Liver (tissue), 9 donors: Measurements from ENCODE around the gene GATA5. TPM values are rescaled to one million over a fixed set of nuclear protein-coding genes. Genes with fewer than 3 reads are reported as not detected.

Experiments used
- DNase-seq: peaks from one replicate; pipeline ENCODE4 v3.0.0-alpha.2; 2017; ENCODE audit warnings: low spot score
- H3K27ac ChIP-seq, 2 donors: one replicate each; pipeline ENCODE4 v1.7.0; 2013; ENCODE audit warnings: inconsistent platforms in 2 of 2, low read length in 2 of 2, control low read depth in 1 of 2, low read depth in 1 of 2, mild to moderate bottlenecking in 1 of 2
- H3K27me3 ChIP-seq, 4 donors: one replicate each; pipeline versions ENCODE4 v1.6.1 to v1.7.0; 2013; ENCODE audit warnings: low read length in 3 of 4, inconsistent platforms in 1 of 4, mild to moderate bottlenecking in 1 of 4, moderate library complexity in 1 of 4; ENCODE audit not compliant: control insufficient read depth in 4 of 4, insufficient read depth in 4 of 4
- H3K36me3 ChIP-seq, 4 donors: one replicate each; pipeline versions ENCODE4 v1.6.1 to v1.7.0; 2013; ENCODE audit warnings: low read length in 3 of 4, mild to moderate bottlenecking in 3 of 4, low read depth in 1 of 4, moderate library complexity in 1 of 4; ENCODE audit not compliant: control insufficient read depth in 4 of 4, insufficient read depth in 3 of 4
- H3K4me1 ChIP-seq, 4 donors: one replicate each; pipeline versions ENCODE4 v1.6.1 to v1.7.0; 2013; ENCODE audit warnings: low read length in 3 of 4, mild to moderate bottlenecking in 3 of 4, moderate library complexity in 1 of 4; ENCODE audit not compliant: control insufficient read depth in 4 of 4, insufficient read depth in 4 of 4
- H3K4me3 ChIP-seq, 3 donors: one replicate each; pipeline versions ENCODE4 v1.6.1 to v1.7.0; 2013; ENCODE audit warnings: low read length in 3 of 3, control low read depth in 1 of 3, low read depth in 1 of 3, mild to moderate bottlenecking in 1 of 3
- H3K9ac ChIP-seq, 2 donors: one replicate each; pipeline ENCODE4 v1.7.0; 2013; ENCODE audit warnings: low read length in 2 of 2, mild to moderate bottlenecking in 2 of 2, moderate library complexity in 2 of 2, control low read depth in 1 of 2, low read depth in 1 of 2
- H3K9me3 ChIP-seq, 4 donors: one replicate each; pipeline versions ENCODE4 v1.6.1 to v1.7.0; 2013; ENCODE audit warnings: low read length in 3 of 4; ENCODE audit not compliant: control insufficient read depth in 4 of 4
- EGR1 ChIP-seq, 2 donors: IDR thresholded peaks; 2 replicates each; pipeline ENCODE4 v1.6.1; 2016 to 2018; ENCODE audit warnings: antibody characterized with exemption in 2 of 2, low read depth in 2 of 2
- FOXA1 ChIP-seq: IDR thresholded peaks from 2 replicates; pipeline ENCODE4 v1.6.1; 2016; ENCODE audit warnings: antibody characterized with exemption
- FOXA2 ChIP-seq: IDR thresholded peaks from 2 replicates; pipeline ENCODE4 v1.6.1; 2016; ENCODE audit warnings: antibody characterized with exemption
- GABPA ChIP-seq, 2 donors: IDR thresholded peaks in 1 of 2; conservative IDR thresholded peaks in 1 of 2; 2 replicates each; pipeline ENCODE4 v1.6.1; 2016; ENCODE audit warnings: antibody characterized with exemption in 2 of 2, mild to moderate bottlenecking in 1 of 2, moderate library complexity in 1 of 2
- HNF4A ChIP-seq, 2 donors: conservative IDR thresholded peaks; 2 replicates each; pipeline ENCODE4 v1.6.1; 2016; ENCODE audit warnings: antibody characterized with exemption in 2 of 2, mild to moderate bottlenecking in 2 of 2
- HNF4G ChIP-seq: IDR thresholded peaks from 2 replicates; pipeline ENCODE4 v1.6.1; 2016; ENCODE audit warnings: antibody characterized with exemption
- JUND ChIP-seq, 2 donors: IDR thresholded peaks; 2 replicates each; pipeline ENCODE4 v1.6.1; 2016; ENCODE audit warnings: antibody characterized with exemption in 2 of 2
- NR2F2 ChIP-seq: IDR thresholded peaks from 2 replicates; pipeline ENCODE4 v1.6.1; 2016; ENCODE audit warnings: antibody characterized with exemption
- REST ChIP-seq: IDR thresholded peaks from 2 replicates; pipeline ENCODE4 v1.6.1; 2016; ENCODE audit warnings: antibody characterized with exemption, mild to moderate bottlenecking
- SP1 ChIP-seq: IDR thresholded peaks from 2 replicates; pipeline ENCODE4 v1.6.1; 2018; ENCODE audit warnings: antibody characterized with exemption, mild to moderate bottlenecking
- TAF1 ChIP-seq: conservative IDR thresholded peaks from 2 replicates; pipeline ENCODE4 v1.6.1; 2016; ENCODE audit warnings: antibody characterized with exemption, mild to moderate bottlenecking
- ZBTB33 ChIP-seq: IDR thresholded peaks from 2 replicates; pipeline ENCODE4 v1.6.1; 2016; ENCODE audit warnings: antibody characterized with exemption
- WGBS: extraction: QIAGEN DNeasy Blood & Tissue Kit; methylation state at CpG from one replicate; pipeline ENCODE4 v1.1.7; 2013; 5-methylcytosine and 5-hydroxymethylcytosine counted together
- polyA plus RNA-seq, 2 donors: library from polyadenylated mRNA; stranded (reverse) in 1 of 2; unstranded in 1 of 2; fragments of 200-250 nt in 1 of 2; fragments of >200 nt in 1 of 2; fragmentation: Nextera tagmentation in 1 of 2; extraction: Ambion mirVana in 1 of 2; gene quantifications; one replicate each; pipeline versions ENCODE4 v1.2.1 to v1.2.3, GENCODE V29; 2013 to 2015
- total RNA-seq, 2 donors: library from RNA; depleted of rRNA; stranded (reverse); fragments of >200 nt; gene quantifications; one replicate each; pipeline ENCODE4 v1.2.3, GENCODE V29; 2014
- TF ChIP-seq, protein P1 (sequence below): IDR thresholded peaks from 2 replicates; pipeline ENCODE4 v1.6.1; 2016; ENCODE audit warnings: antibody characterized with exemption
- TF ChIP-seq, protein P2 (sequence below): IDR thresholded peaks from 2 replicates; pipeline ENCODE4 v1.6.1; 2016; ENCODE audit warnings: antibody characterized with exemption
- donor health status: healthy.
- donor health status: healthy.
- donor health status: healthy.
- donor health status: healthy.
- donor health status: healthy.

Gene GATA5
- total and polyA plus RNA-seq, 4 donors: 0.25 to 6.1 (median 0.34) TPM

- H3K4me1 ChIP-seq: peaks cover 1 to 9% (median 5%) of the 10 kb centered on the region in 4 donors
- no peaks in the 10 kb centered on the region for H3K36me3 ChIP-seq
- no peak overlapping the region for H3K27ac ChIP-seq
- H3K27me3 ChIP-seq: peaks cover 0 to 4% (median 0%) of the 10 kb centered on the region in 4 donors
- TF ChIP-seq REST: no peak
- TF ChIP-seq FOXA2: no peak
- TF ChIP-seq GABPA (IDR thresholded peaks at IDR 0.05 in 1 of 2, conservative IDR thresholded peaks at IDR 0.05 in 1 of 2): no peak
- TF ChIP-seq, protein P1, sequence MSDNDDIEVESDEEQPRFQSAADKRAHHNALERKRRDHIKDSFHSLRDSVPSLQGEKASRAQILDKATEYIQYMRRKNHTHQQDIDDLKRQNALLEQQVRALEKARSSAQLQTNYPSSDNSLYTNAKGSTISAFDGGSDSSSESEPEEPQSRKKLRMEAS: no peak
- TF ChIP-seq HNF4A (conservative IDR thresholded peaks at IDR 0.05): no peak
- no peak for TF ChIP-seq SP1
- no peak for TF ChIP-seq EGR1 (IDR thresholded peaks at IDR 0.05; ENCODE audit: low read depth in 2 of 2)
- TF ChIP-seq, protein P2, sequence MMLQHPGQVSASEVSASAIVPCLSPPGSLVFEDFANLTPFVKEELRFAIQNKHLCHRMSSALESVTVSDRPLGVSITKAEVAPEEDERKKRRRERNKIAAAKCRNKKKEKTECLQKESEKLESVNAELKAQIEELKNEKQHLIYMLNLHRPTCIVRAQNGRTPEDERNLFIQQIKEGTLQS: no peak
- TF ChIP-seq HNF4G: no peak
- no peak overlapping the region for H3K4me3 ChIP-seq
- no peaks in the 10 kb centered on the region for H3K9me3 ChIP-seq
- DNase-seq: no peak
- H3K9ac ChIP-seq: no peak overlapping the region
- 69% methylated on average over 14 of the region's 14 CpGs for WGBS
These were observed 27.0 kb downstream of the GATA5 start for GRCh38 chr20:62448788-62449187.

DNA sequence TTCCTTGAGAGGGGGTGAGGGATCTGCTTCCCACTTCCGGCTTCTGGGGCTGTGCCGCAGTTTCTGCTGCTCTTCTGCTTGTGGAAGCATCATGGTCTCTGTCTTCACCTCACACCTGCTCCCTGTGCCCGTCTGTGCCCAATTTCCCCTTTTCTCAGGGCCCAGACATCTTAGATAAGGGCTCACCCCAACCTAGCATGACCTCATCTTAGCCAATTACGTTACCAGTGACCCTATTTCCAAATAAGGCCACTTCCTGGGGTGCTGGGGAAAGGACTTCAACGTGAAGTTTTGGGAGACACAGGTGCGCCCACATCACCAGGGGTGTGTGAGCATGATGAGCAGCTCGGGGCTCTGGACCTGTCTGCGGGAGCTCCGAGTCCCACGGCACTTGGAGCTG lies 27.8 kb downstream of the GATA5 start:
- no peak for DNase-seq
- Histone ChIP-seq H3K9ac (no peak overlapping the region), H3K4me1 (peaks cover 1 to 9% (median 5%) of the 10 kb centered on the region in 4 donors), H3K9me3 (no peaks in the 10 kb centered on the region), H3K36me3 (no peaks in the 10 kb centered on the region), H3K27ac (no peak overlapping the region), H3K27me3 (peaks cover 0 to 4% (median 0%) of the 10 kb centered on the region in 4 donors), H3K4me3 (no peak overlapping the region)
- TF ChIP-seq NR2F2 (no peak), JUND (IDR thresholded peaks at IDR 0.05) (no peak), FOXA1 (no peak), TAF1 (no peak), ZBTB33 (no peak), HNF4A (conservative IDR thresholded peaks at IDR 0.05) (no peak)
- 81% methylated on average over 10 of the region's 10 CpGs for WGBS
